Hepatocyte (in vitro differentiated cells): ENCODE measurements around the gene IDH3A.

ENCODE experiments used
- CTCF ChIP-seq: fragments of 200-600 bp; sonication (generic); IDR thresholded peaks from 2 replicates; pipeline ENCODE4 v1.5.1; 2016; ENCODE audit warnings: antibody characterized with exemption, mild to moderate bottlenecking; ENCODE audit not compliant: poor library complexity
- EZH2 ChIP-seq: fragments of 200-600 bp; sonication (generic); IDR thresholded peaks from 2 replicates; pipeline ENCODE4 v1.6.1; 2016; ENCODE audit warnings: antibody characterized with exemption, mild to moderate bottlenecking, borderline replicate concordance
- EZH2phosphoT487 ChIP-seq: fragments of 200-600 bp; sonication (generic); IDR thresholded peaks from one replicate; pipeline ENCODE4 v1.6.1; 2018; ENCODE audit warnings: antibody characterized with exemption, mild to moderate bottlenecking, low read depth, moderate library complexity; ENCODE audit not compliant: unreplicated experiment, severe bottlenecking

- no peak for TF ChIP-seq CTCF
- no peak for TF ChIP-seq EZH2
- TF ChIP-seq EZH2phosphoT487, result no peak
Measured at GRCh38 chr15:78182336-78182700, 33.2 kb downstream of the IDH3A start.
